K562 (cell line): Measurements from ENCODE around the gene CSTA. TPM values are rescaled to one million over a fixed set of nuclear protein-coding genes. Genes with fewer than 3 reads are reported as not detected.
A peak's percentile ranks its signal among the peaks of the same experiment; 100 is the strongest.

Source experiments
- BRCA1 ChIP-seq, 2 experiments: fragments of 450-650 bp in 1 of 2; sonication (generic) in 1 of 2; formaldehyde crosslinking in 1 of 2; IDR thresholded peaks; 2 replicates each; pipeline versions ENCODE4 v1.5.0 to v1.6.1; 2017 to 2020; ENCODE audit warnings: mild to moderate bottlenecking in 1 of 2, missing genetic modification reagents in 1 of 2
- COPS2 ChIP-seq: fragments of 450-650 bp; conservative IDR thresholded peaks from 2 replicates; pipeline ENCODE4 v1.6.1; 2016; ENCODE audit warnings: mild to moderate bottlenecking, moderate library complexity
- ELF4 ChIP-seq: fragments of 450-650 bp; formaldehyde crosslinking; IDR thresholded peaks from 2 replicates; pipeline ENCODE4 v1.4.0; 2022; ENCODE audit warnings: missing genetic modification characterization
- FIP1L1 ChIP-seq: fragments of 200-400 bp; formaldehyde crosslinking; IDR thresholded peaks from 2 replicates; pipeline ENCODE4 v1.6.1; 2018; ENCODE audit warnings: mild to moderate bottlenecking, low read depth, low read length; ENCODE audit not compliant: poor library complexity, severe bottlenecking
- MEIS2 ChIP-seq: fragments of 450-650 bp; IDR thresholded peaks from 2 replicates; pipeline ENCODE4 v1.6.1; 2014; ENCODE audit warnings: mild to moderate bottlenecking; ENCODE audit not compliant: partially characterized antibody
- MYBL2 ChIP-seq, 2 experiments: fragments of 450-650 bp in 1 of 2; sonication (generic) in 1 of 2; formaldehyde crosslinking in 1 of 2; IDR thresholded peaks; 2 replicates each; pipeline versions ENCODE4 v1.6.1 to v1.8.1; 2017 to 2022; ENCODE audit warnings: borderline replicate concordance in 1 of 2, inconsistent platforms in 1 of 2, low read depth in 1 of 2, mild to moderate bottlenecking in 1 of 2, missing genetic modification reagents in 1 of 2, moderate library complexity in 1 of 2
- NONO ChIP-seq, 2 experiments: fragments of 200-400 bp in 1 of 2; fragments of 450-650 bp in 1 of 2; formaldehyde crosslinking in 1 of 2; IDR thresholded peaks; 2 replicates each; pipeline ENCODE4 v1.6.1; 2017; ENCODE audit warnings: low read depth in 2 of 2, mild to moderate bottlenecking in 2 of 2, moderate library complexity in 2 of 2, low read length in 1 of 2
- NUFIP1 ChIP-seq: fragments of 450-650 bp; IDR thresholded peaks from 2 replicates; pipeline ENCODE4 v1.6.1; 2018; ENCODE audit not compliant: partially characterized antibody
- PRPF4 ChIP-seq: fragments of 200-400 bp; formaldehyde crosslinking; IDR thresholded peaks from one replicate; pipeline ENCODE4 v1.6.1; 2017; ENCODE audit warnings: low read length, low read depth, mild to moderate bottlenecking; ENCODE audit not compliant: insufficient read depth, poor library complexity, severe bottlenecking
- RBM22 ChIP-seq: fragments of 200-400 bp; formaldehyde crosslinking; IDR thresholded peaks from 2 replicates; pipeline ENCODE4 v1.6.1; 2018; ENCODE audit warnings: low read length, low read depth; ENCODE audit not compliant: poor library complexity, severe bottlenecking
- RFX5 ChIP-seq: IDR thresholded peaks from 2 replicates; pipeline ENCODE4 v1.6.1; 2011; ENCODE audit warnings: low read depth, mild to moderate bottlenecking, improper control_type of control experiment, low read length
- SP2 ChIP-seq: IDR thresholded peaks from 2 replicates; pipeline ENCODE4 v1.6.1; 2011; ENCODE audit warnings: mild to moderate bottlenecking, low read depth, low read length, moderate library complexity; ENCODE audit not compliant: poor library complexity, severe bottlenecking; ENCODE audit errors: extremely low read depth
- TARDBP ChIP-seq: fragments of 450-650 bp; IDR thresholded peaks from 2 replicates; pipeline ENCODE4 v1.6.1; 2016
- ZKSCAN1 ChIP-seq: fragments of 150-350 bp; IDR thresholded peaks from 2 replicates; pipeline ENCODE4 v1.6.1; 2016; ENCODE audit warnings: low read depth, low read length
- ZNF324 ChIP-seq: fragments of 250-450 bp; sonication (Bioruptor Pico); IDR thresholded peaks from 2 replicates; pipeline ENCODE4 v1.4.0; 2020; ENCODE audit warnings: mild to moderate bottlenecking
- polyA plus RNA-seq, 8 experiments: library from polyadenylated mRNA; depleted of rRNA in 4 of 8; stranded (reverse) in 5 of 8; unstranded in 3 of 8; fragments of >200 nt; fragmentation: Nextera tagmentation in 2 of 8; fragmentation: Illumina TruSeq in 1 of 8; extraction: Ambion mirVana in 2 of 8; extraction: Trizol in 1 of 8; gene quantifications; 2 replicates each; pipeline versions ENCODE4 v1.2.1 to v1.2.3, GENCODE V29; 2011 to 2014; ENCODE audit warnings: inconsistent platforms in 1 of 8, missing spikeins in 1 of 8
- total RNA-seq, 7 experiments: library from RNA; depleted of rRNA in 6 of 7; stranded (reverse); fragments of >200 nt in 6 of 7; fragmentation: Illumina TruSeq in 2 of 7; extraction: Trizol in 2 of 7; gene quantifications; 2 replicates each; pipeline versions ENCODE4 v1.2.1 to v1.2.3, GENCODE V29; 2011 to 2021; ENCODE audit warnings: low replicate concordance in 1 of 7
- TF ChIP-seq, protein P1 (sequence below): fragments of 450-650 bp; IDR thresholded peaks from 2 replicates; pipeline ENCODE4 v1.6.1; 2016; ENCODE audit warnings: borderline replicate concordance
- TF ChIP-seq, protein P2 (sequence below), 3 experiments: fragments of 200-800 bp in 1 of 3; fragments of 250-450 bp in 1 of 3; fragments of 450-650 bp in 1 of 3; sonication (Bioruptor Pico) in 1 of 3; sonication (Bioruptor generic) in 1 of 3; formaldehyde crosslinking in 1 of 3; IDR thresholded peaks; 2 replicates each; pipeline versions ENCODE4 v1.6.1 to v1.8.0; 2016 to 2022; ENCODE audit warnings: mild to moderate bottlenecking in 2 of 3, missing genetic modification characterization in 2 of 3, missing compliant biosample characterization in 1 of 3, moderate library complexity in 1 of 3
- TF ChIP-seq, protein P3 (sequence below), 2 experiments: fragments of 450-650 bp; conservative IDR thresholded peaks; 2 replicates each; pipeline ENCODE4 v1.6.1; 2017; ENCODE audit warnings: mild to moderate bottlenecking in 2 of 2, moderate library complexity in 2 of 2

Gene CSTA
- total and polyA plus RNA-seq, 9 of the 15 experiments (the other 6 are each of a cell fraction or from before 2014, with no cell fraction given), result 0.11 to 3.1 (median 1.1) TPM

DNA sequence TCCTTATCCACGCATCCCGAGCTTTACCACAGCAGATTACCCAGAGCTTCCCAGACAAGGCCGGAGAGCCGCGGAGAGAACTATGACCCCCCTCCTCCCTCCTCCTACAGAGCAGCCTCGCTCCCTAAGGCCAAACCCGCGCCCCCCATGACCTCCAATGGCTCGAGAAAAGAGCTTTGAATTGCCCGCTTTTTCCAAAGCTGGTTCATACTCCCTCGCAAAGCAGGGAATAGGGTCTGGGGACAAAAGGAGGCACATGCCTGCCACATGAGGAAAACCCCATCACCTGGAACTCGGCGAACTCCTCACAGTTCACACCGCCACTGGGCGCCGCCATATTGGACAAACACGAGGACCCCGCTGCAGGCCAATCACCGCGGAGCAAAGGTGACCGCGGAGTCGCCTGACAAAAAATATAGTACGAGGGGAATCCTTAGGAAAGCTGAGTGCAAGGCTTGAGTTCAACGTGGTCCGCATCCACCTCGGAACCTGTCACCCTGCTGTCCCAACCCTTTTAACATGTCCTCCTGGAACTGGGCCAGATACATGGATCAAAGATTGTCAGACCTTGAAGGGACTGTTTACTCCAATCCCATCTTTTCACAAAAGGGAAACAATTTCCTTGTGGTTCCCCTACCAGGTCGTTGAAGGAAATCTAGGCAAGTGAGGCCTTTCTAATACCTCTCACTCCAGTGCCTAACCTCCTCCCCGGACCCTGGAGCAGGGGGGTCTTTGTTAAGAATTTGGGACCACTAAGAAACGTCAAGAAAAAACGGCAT, 58.0 kb downstream of the CSTA start, which contains the start of gene MIX23 (continued):
- TF ChIP-seq PRPF4, result no peak
- TF ChIP-seq, protein P1, sequence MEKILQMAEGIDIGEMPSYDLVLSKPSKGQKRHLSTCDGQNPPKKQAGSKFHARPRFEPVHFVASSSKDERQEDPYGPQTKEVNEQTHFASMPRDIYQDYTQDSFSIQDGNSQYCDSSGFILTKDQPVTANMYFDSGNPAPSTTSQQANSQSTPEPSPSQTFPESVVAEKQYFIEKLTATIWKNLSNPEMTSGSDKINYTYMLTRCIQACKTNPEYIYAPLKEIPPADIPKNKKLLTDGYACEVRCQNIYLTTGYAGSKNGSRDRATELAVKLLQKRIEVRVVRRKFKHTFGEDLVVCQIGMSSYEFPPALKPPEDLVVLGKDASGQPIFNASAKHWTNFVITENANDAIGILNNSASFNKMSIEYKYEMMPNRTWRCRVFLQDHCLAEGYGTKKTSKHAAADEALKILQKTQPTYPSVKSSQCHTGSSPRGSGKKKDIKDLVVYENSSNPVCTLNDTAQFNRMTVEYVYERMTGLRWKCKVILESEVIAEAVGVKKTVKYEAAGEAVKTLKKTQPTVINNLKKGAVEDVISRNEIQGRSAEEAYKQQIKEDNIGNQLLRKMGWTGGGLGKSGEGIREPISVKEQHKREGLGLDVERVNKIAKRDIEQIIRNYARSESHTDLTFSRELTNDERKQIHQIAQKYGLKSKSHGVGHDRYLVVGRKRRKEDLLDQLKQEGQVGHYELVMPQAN, result peak; percentile 95
- TF ChIP-seq ELF4 (CRISPR knock-in tag), result no peak
- TF ChIP-seq ZKSCAN1, result no peak
- TF ChIP-seq SP2, result no peak
- TF ChIP-seq NONO (IDR thresholded peaks at IDR 0.05; ENCODE audit: low read depth in 2 of 2, low read length in 1 of 2), result no peak
- no peak for TF ChIP-seq RFX5
- TF ChIP-seq NUFIP1, result no peak
- no peak for TF ChIP-seq MYBL2 (IDR thresholded peaks at IDR 0.05; ENCODE audit: low read depth)
- no peak for TF ChIP-seq MYBL2 (CRISPR knock-in tag; IDR thresholded peaks at IDR 0.05; ENCODE audit: borderline replicate concordance)
- TF ChIP-seq FIP1L1, result no peak
- TF ChIP-seq, protein P2, sequence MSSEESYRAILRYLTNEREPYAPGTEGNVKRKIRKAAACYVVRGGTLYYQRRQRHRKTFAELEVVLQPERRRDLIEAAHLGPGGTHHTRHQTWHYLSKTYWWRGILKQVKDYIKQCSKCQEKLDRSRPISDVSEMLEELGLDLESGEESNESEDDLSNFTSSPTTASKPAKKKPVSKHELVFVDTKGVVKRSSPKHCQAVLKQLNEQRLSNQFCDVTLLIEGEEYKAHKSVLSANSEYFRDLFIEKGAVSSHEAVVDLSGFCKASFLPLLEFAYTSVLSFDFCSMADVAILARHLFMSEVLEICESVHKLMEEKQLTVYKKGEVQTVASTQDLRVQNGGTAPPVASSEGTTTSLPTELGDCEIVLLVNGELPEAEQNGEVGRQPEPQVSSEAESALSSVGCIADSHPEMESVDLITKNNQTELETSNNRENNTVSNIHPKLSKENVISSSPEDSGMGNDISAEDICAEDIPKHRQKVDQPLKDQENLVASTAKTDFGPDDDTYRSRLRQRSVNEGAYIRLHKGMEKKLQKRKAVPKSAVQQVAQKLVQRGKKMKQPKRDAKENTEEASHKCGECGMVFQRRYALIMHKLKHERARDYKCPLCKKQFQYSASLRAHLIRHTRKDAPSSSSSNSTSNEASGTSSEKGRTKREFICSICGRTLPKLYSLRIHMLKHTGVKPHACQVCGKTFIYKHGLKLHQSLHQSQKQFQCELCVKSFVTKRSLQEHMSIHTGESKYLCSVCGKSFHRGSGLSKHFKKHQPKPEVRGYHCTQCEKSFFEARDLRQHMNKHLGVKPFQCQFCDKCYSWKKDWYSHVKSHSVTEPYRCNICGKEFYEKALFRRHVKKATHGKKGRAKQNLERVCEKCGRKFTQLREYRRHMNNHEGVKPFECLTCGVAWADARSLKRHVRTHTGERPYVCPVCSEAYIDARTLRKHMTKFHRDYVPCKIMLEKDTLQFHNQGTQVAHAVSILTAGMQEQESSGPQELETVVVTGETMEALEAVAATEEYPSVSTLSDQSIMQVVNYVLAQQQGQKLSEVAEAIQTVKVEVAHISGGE (CRISPR knock-in tag; IDR thresholded peaks at IDR 0.05), result no peak; a peak in 1 of 6 replicates
- TF ChIP-seq ZNF324, result no peak
- no peak for TF ChIP-seq RBM22
- no peak for TF ChIP-seq BRCA1 (IDR thresholded peaks at IDR 0.05)
- no peak for TF ChIP-seq BRCA1 (CRISPR knock-in tag; IDR thresholded peaks at IDR 0.05)
- no peak for TF ChIP-seq COPS2
- no peak for TF ChIP-seq MEIS2
- no peak for TF ChIP-seq TARDBP
- TF ChIP-seq, protein P3, sequence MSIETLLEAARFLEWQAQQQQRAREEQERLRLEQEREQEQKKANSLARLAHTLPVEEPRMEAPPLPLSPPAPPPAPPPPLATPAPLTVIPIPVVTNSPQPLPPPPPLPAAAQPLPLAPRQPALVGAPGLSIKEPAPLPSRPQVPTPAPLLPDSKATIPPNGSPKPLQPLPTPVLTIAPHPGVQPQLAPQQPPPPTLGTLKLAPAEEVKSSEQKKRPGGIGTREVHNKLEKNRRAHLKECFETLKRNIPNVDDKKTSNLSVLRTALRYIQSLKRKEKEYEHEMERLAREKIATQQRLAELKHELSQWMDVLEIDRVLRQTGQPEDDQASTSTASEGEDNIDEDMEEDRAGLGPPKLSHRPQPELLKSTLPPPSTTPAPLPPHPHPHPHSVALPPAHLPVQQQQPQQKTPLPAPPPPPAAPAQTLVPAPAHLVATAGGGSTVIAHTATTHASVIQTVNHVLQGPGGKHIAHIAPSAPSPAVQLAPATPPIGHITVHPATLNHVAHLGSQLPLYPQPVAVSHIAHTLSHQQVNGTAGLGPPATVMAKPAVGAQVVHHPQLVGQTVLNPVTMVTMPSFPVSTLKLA (conservative IDR thresholded peaks at IDR 0.05), result peak; percentile 67 to 88
